OCI-LY3 (cell line): ENCODE results near the gene MYO9A.

ENCODE experiments used
- EZH2phosphoT487 ChIP-seq: fragments of 200-600 bp; shearing (Covaris generic); IDR thresholded peaks from 2 replicates; pipeline ENCODE4 v1.6.1; 2018; ENCODE audit warnings: antibody characterized with exemption, mixed run types, low read depth
- TF ChIP-seq, protein P1 (sequence below): fragments of 200-600, 300-600 bp; sonication (generic); IDR thresholded peaks from 2 replicates; pipeline ENCODE4 v1.5.1; 2014; ENCODE audit warnings: antibody characterized with exemption, low read length, low read depth

DNA sequence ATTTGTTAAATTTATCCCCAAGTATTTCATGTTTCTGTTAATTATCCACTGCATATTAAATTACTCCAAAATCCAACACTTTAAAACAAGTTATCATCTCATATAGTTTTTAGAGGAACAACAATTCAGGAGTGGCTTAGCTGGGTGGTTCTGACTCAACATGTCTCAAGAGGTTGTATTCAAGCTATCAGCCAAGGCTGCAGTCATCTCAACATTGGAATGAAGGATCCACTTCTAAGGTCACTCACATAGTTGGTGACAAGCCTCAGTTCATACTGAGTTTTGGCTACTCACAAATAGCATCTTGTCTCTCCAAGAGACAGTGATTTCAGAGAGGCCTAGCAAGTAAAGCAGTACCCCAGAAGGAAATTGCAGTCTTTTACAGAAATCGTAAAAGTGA lies 172.9 kb downstream of the MYO9A start:
- TF ChIP-seq, protein P1, sequence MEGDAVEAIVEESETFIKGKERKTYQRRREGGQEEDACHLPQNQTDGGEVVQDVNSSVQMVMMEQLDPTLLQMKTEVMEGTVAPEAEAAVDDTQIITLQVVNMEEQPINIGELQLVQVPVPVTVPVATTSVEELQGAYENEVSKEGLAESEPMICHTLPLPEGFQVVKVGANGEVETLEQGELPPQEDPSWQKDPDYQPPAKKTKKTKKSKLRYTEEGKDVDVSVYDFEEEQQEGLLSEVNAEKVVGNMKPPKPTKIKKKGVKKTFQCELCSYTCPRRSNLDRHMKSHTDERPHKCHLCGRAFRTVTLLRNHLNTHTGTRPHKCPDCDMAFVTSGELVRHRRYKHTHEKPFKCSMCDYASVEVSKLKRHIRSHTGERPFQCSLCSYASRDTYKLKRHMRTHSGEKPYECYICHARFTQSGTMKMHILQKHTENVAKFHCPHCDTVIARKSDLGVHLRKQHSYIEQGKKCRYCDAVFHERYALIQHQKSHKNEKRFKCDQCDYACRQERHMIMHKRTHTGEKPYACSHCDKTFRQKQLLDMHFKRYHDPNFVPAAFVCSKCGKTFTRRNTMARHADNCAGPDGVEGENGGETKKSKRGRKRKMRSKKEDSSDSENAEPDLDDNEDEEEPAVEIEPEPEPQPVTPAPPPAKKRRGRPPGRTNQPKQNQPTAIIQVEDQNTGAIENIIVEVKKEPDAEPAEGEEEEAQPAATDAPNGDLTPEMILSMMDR, result no peak
- TF ChIP-seq EZH2phosphoT487, result no peak
